Body of pancreas (tissue), 4 donors: ENCODE results near the gene ELP1. TPM values are rescaled to one million over a fixed set of nuclear protein-coding genes. Genes with fewer than 3 reads are reported as not detected.
A peak's percentile ranks its signal among the peaks of the same experiment; 100 is the strongest.

Source experiments
- ATAC-seq: fragments of 150-250 bp; one replicate; pipeline ENCODE4 v1.9.1; 2016
- DNase-seq, 4 donors: peaks; one replicate each; pipeline ENCODE4 v3.0.0-alpha.2; 2019
- H3K27ac ChIP-seq, 4 donors: fragments of 200-600 bp; sonication (generic); 1 replicate in 3 of 4; 2 replicates in 1 of 4; pipeline versions ENCODE4 v1.5.1 to v1.6.1; 2016 to 2019; ENCODE audit warnings: mild to moderate bottlenecking in 1 of 4, mixed read lengths in 1 of 4, moderate library complexity in 1 of 4
- H3K27me3 ChIP-seq, 2 donors: fragments of 200-600 bp; sonication (generic); one replicate each; pipeline ENCODE4 v1.6.0; 2016; ENCODE audit warnings: mild to moderate bottlenecking in 1 of 2
- H3K36me3 ChIP-seq, 2 donors: fragments of 200-600 bp; sonication (generic); replicated peaks in 1 of 2; 2 replicates each; pipeline ENCODE4 v1.5.1; 2016; ENCODE audit warnings: low read depth in 2 of 2; ENCODE audit not compliant: insufficient read depth in 1 of 2
- H3K4me1 ChIP-seq: fragments of 200-600 bp; sonication (generic); one replicate; pipeline ENCODE4 v1.6.0; 2016
- H3K4me3 ChIP-seq, 2 donors: fragments of 200-600 bp; sonication (generic); 1 replicate in 1 of 2; 2 replicates in 1 of 2; pipeline ENCODE4 v1.5.1; 2016 to 2019
- H3K9me3 ChIP-seq, 3 donors: fragments of 200-600 bp; sonication (generic); 1 replicate in 2 of 3; 2 replicates in 1 of 3; pipeline ENCODE4 v1.5.1; 2016
- CTCF ChIP-seq, 7 experiments: fragments of 450-650 bp in 4 of 7; fragments of 200-600 bp in 3 of 7; sonication (generic) in 3 of 7; IDR thresholded peaks; one replicate each; pipeline ENCODE4 v1.5.1; 2016 to 2019; ENCODE audit warnings: antibody characterized with exemption in 7 of 7
- POLR2A ChIP-seq, 3 donors: fragments of 450-650 bp; IDR thresholded peaks; one replicate each; pipeline ENCODE4 v1.6.1; 2016; ENCODE audit warnings: antibody characterized with exemption in 3 of 3, mild to moderate bottlenecking in 2 of 3
- WGBS, 2 donors: methylation state at CpG; one replicate each; pipeline ENCODE4 v1.1.5; 2017; 5-methylcytosine and 5-hydroxymethylcytosine counted together
- intact Hi-C: fragments of 100-400 bp; cut with DNase I; formaldehyde crosslinking; loops from one replicate; pipeline ENCODE4 v1.15.1; 2023
- total RNA-seq, 2 donors: library from RNA; depleted of rRNA; stranded (reverse); fragments of >200 nt; gene quantifications; one replicate each; pipeline ENCODE4 v1.1.0, GENCODE V29; 2016

Gene ELP1, protein sequence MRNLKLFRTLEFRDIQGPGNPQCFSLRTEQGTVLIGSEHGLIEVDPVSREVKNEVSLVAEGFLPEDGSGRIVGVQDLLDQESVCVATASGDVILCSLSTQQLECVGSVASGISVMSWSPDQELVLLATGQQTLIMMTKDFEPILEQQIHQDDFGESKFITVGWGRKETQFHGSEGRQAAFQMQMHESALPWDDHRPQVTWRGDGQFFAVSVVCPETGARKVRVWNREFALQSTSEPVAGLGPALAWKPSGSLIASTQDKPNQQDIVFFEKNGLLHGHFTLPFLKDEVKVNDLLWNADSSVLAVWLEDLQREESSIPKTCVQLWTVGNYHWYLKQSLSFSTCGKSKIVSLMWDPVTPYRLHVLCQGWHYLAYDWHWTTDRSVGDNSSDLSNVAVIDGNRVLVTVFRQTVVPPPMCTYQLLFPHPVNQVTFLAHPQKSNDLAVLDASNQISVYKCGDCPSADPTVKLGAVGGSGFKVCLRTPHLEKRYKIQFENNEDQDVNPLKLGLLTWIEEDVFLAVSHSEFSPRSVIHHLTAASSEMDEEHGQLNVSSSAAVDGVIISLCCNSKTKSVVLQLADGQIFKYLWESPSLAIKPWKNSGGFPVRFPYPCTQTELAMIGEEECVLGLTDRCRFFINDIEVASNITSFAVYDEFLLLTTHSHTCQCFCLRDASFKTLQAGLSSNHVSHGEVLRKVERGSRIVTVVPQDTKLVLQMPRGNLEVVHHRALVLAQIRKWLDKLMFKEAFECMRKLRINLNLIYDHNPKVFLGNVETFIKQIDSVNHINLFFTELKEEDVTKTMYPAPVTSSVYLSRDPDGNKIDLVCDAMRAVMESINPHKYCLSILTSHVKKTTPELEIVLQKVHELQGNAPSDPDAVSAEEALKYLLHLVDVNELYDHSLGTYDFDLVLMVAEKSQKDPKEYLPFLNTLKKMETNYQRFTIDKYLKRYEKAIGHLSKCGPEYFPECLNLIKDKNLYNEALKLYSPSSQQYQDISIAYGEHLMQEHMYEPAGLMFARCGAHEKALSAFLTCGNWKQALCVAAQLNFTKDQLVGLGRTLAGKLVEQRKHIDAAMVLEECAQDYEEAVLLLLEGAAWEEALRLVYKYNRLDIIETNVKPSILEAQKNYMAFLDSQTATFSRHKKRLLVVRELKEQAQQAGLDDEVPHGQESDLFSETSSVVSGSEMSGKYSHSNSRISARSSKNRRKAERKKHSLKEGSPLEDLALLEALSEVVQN (N-terminal part only)
- total RNA-seq, result 10 to 100 TPM; 14.5 to 18.2 TPM

GRCh38 chr9:108933718-108934322, at the start of gene ELP1:
TSS of gene ELP1 (minus strand) at chr9:108934124. CDS start at chr9:108931146, 2,978 bp downstream.
- 1% methylated on average over 47 of the region's 48 CpGs; no CpG with 5 or more reads in 1 of the 2 donors for WGBS, 2 donors
- Histone ChIP-seq H3K36me3 (no peaks in the 10 kb centered on the region), H3K9me3 (no peaks in the 10 kb centered on the region), H3K4me3 (peak within 1 kb of the TSS; percentile 64 to 94), H3K27me3 (no peaks in the 10 kb centered on the region), H3K27ac (peak within 1 kb of the TSS; percentile 85 to 95 (median 92)), H3K4me1 (peaks cover 17% of the 10 kb centered on the region)
- DNase-seq (peak; percentile 92 to 94 (median 92)), ATAC-seq (peak; percentile 92)
- intact Hi-C loops, result no loop called here
- peak in 4 of 7 experiments; percentile 23 to 38 (median 26) for TF ChIP-seq CTCF (IDR thresholded peaks at IDR 0.05)
- TF ChIP-seq POLR2A (IDR thresholded peaks at IDR 0.05), result peak; percentile 52 to 79 (median 77)

GRCh38 chr9:108980893-108981292, 47.0 kb upstream of the ELP1 start:
- 91 to 100% methylated on average over 2 of the region's 2 CpGs for WGBS, 2 donors
- no peak for DNase-seq

DNA sequence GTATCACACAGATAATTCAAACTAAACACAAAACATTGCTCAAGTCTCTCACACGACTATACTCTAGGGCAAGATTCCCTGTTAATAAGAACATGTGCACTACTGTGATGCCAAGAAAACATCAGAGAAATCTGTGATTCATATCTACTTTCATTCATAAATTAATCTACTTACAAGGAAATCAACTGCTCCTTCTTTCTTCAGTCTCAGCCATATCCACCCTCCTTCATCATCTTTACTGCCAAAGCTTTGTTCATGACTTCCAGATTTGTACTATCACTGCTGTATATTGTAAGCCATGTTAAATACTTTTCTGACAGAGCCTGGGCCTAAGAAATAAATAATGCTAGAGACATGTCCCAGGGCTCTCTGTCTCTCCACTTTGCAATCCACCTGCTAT, 44.3 kb upstream of the ELP1 start:
- no peak for TF ChIP-seq POLR2A (IDR thresholded peaks at IDR 0.05)
- no peak for TF ChIP-seq CTCF (IDR thresholded peaks at IDR 0.05)
- Histone ChIP-seq H3K27me3 (no peaks in the 10 kb centered on the region), H3K4me1 (peaks cover 13% of the 10 kb centered on the region), H3K27ac (no peak overlapping the region), H3K36me3 (peaks cover 0 to 1% of the 10 kb centered on the region in 2 donors), H3K4me3 (no peak overlapping the region), H3K9me3 (no peaks in the 10 kb centered on the region)
- intact Hi-C loops, result no loop called here
- DNase-seq (no peak), ATAC-seq (no peak)
- WGBS, 2 donors, result 17 to 28% methylated on average over 1 of the region's 1 CpG

More at GRCh38 chr9:108980893-108981292, 47.0 kb upstream of the ELP1 start:
- H3K27ac ChIP-seq, result no peak overlapping the region
- no peaks in the 10 kb centered on the region for H3K9me3 ChIP-seq
- H3K36me3 ChIP-seq, result peaks cover 0 to 1% of the 10 kb centered on the region in 2 donors
- H3K4me1 ChIP-seq, result no peaks in the 10 kb centered on the region
- no peak overlapping the region for H3K4me3 ChIP-seq
- TF ChIP-seq POLR2A (IDR thresholded peaks at IDR 0.05) (no peak), CTCF (IDR thresholded peaks at IDR 0.05) (no peak)
- no peaks in the 10 kb centered on the region for H3K27me3 ChIP-seq
- intact Hi-C loops, result no loop called here
- no peak for ATAC-seq

- peak in 2 of 4 donors; percentile 11 to 22 for DNase-seq
- Histone ChIP-seq H3K4me3 (no peak overlapping the region), H3K4me1 (peaks cover 17% of the 10 kb centered on the region), H3K27ac (peak overlapping the region in 1 of 4 donors; percentile 13), H3K36me3 (no peaks in the 10 kb centered on the region), H3K9me3 (no peaks in the 10 kb centered on the region), H3K27me3 (no peaks in the 10 kb centered on the region)
- WGBS, 2 donors, result 17 to 18% methylated on average over 5 of the region's 5 CpGs
- no peak for TF ChIP-seq POLR2A (IDR thresholded peaks at IDR 0.05)
- TF ChIP-seq CTCF (IDR thresholded peaks at IDR 0.05), result no peak
- peak; percentile 40 for ATAC-seq
- intact Hi-C loops, result no loop called here
Measured at GRCh38 chr9:108973895-108974294, 40.0 kb upstream of the ELP1 start.
